Measurements from ENCODE around the gene KLF8. TPM values are rescaled to one million over a fixed set of nuclear protein-coding genes. Genes with fewer than 3 reads are reported as not detected.

Gene KLF8
- total and polyA plus RNA-seq, 2 experiments from 2014 or later: 2.7 to 11.5 TPM

- Histone ChIP-seq H3K27me3 (ENCODE audit: insufficient read depth) (no peaks in the 10 kb centered on the region), H3K4me2 (no peak overlapping the region), H3K79me2 (replicated peaks; ENCODE audit: insufficient read depth) (no peaks in the 10 kb centered on the region), H3K27ac (ENCODE audit: low read depth) (no peak overlapping the region), H3F3A (replicated peaks; ENCODE audit: low read depth) (no peaks in the 10 kb centered on the region), H2AFZ (no peak overlapping the region), H3K4me1 (ENCODE audit: insufficient read depth) (no peaks in the 10 kb centered on the region), H3K9me2 (ENCODE audit: insufficient read depth) (no peaks in the 10 kb centered on the region), H4K20me1 (replicated peaks; ENCODE audit: insufficient read depth) (no peaks in the 10 kb centered on the region), H3K36me3 (ENCODE audit: insufficient read depth) (no peaks in the 10 kb centered on the region), H3K4me3 (no peak overlapping the region)
- no peak overlapping the region for H3K4me3 Mint-ChIP-seq
- H3K27ac Mint-ChIP-seq: no peak overlapping the region
- ATAC-seq: no peak
- TF ChIP-seq ZNF462 (CRISPR knock-in tag; IDR thresholded peaks at IDR 0.05): no peak
- no peak for TF ChIP-seq CTCF (conservative IDR thresholded peaks at IDR 0.05; ENCODE audit: low read depth in 2 of 2)
- no peak for TF ChIP-seq EZH2 (IDR thresholded peaks at IDR 0.05; ENCODE audit: low read depth, unreplicated experiment)
- TF ChIP-seq NANOG (IDR thresholded peaks at IDR 0.05; ENCODE audit: borderline replicate concordance): no peak
- no peak for TF ChIP-seq ETS1 (IDR thresholded peaks at IDR 0.05)
- no peaks in the 10 kb centered on the region for H3K4me1 Mint-ChIP-seq
- no peaks in the 10 kb centered on the region for H3K36me3 Mint-ChIP-seq (ENCODE audit: low read depth)
- DNase-seq (ENCODE audit: low spot score): no peak
- peaks cover 19% of the 10 kb centered on the region for H3K9me3 Mint-ChIP-seq
- H3K27me3 Mint-ChIP-seq (ENCODE audit: insufficient read depth, low read depth, poor library complexity): no peaks in the 10 kb centered on the region
These were observed 76.6 kb downstream of the KLF8 start for GRCh38 chrX:56308726-56309125.

Measured in GM23338 (cell line).